GM12878 (cell line): ENCODE data around the gene PRDM16. TPM values are rescaled to one million over a fixed set of nuclear protein-coding genes. Genes with fewer than 3 reads are reported as not detected.

Experiments
- ATAC-seq: fragments of 200-7000 bp; cut with Tn5 transposase; 3 replicates; pipeline ENCODE4 v1.9.1; 2020; ENCODE audit warnings: mild to moderate bottlenecking, moderate library complexity
- BruUV-seq: library from RNA; stranded (reverse); fragments of 400-500 nt; replicated peaks from 2 replicates; lab custom pipeline; 2021; lab: Mats Ljungman, UMichigan
- CTCF ChIA-PET: fragments of 300-600 bp; sonication (Branson Sonifier 250); formaldehyde crosslinking; extraction: SDS; loops from one replicate; lab custom pipeline; 2021; ENCODE audit warnings: inconsistent platforms; lab: Yijun Ruan, JAX
- POLR2A ChIA-PET: fragments of 350-600 bp; formaldehyde crosslinking; extraction: SDS; loops from one replicate; lab custom pipeline; 2021; ENCODE audit warnings: inconsistent platforms; lab: Charles Lee
- RAD21 ChIA-PET: fragments of 300-600 bp; sonication (Branson Sonifier 250); formaldehyde crosslinking; loops from one replicate; lab custom pipeline; 2023; ENCODE audit warnings: antibody characterized with exemption; ENCODE audit not compliant: unreplicated experiment; lab: Charles Lee
- SMC1A ChIA-PET: fragments of 300-600 bp; sonication (Branson Sonifier 250); formaldehyde crosslinking; loops from one replicate; lab custom pipeline; 2023; ENCODE audit not compliant: unreplicated experiment, uncharacterized antibody; lab: Charles Lee
- DNase-seq: peaks from one replicate; pipeline ENCODE4 v3.0.0-alpha.2; 2011; ENCODE audit warnings: low read depth, low spot score
- FAIRE-seq: peaks from 3 replicates; lab custom pipeline; 2011; peaks lifted over from hg19 to GRCh38; lab: Jason Lieb, UNC
- H2AFZ ChIP-seq: 2 replicates; pipeline ENCODE4 v1.6.0; 2011; ENCODE audit warnings: low read depth, low read length, control low read depth; ENCODE audit not compliant: control insufficient read depth
- H3K27ac ChIP-seq: 2 replicates; pipeline ENCODE4 v1.5.1; 2011; ENCODE audit warnings: control low read depth; ENCODE audit not compliant: control insufficient read depth, insufficient read depth
- H3K27me3 ChIP-seq, 2 experiments: replicated peaks in 1 of 2; 2 replicates each; pipeline versions ENCODE4 v1.6.0 to v1.6.1; 2011; ENCODE audit warnings: low read length in 1 of 2; ENCODE audit not compliant: control insufficient read depth in 2 of 2, insufficient read depth in 2 of 2
- H3K36me3 ChIP-seq, 2 experiments: 2 replicates each; pipeline ENCODE4 v1.5.1; 2011; ENCODE audit warnings: low read length in 1 of 2; ENCODE audit not compliant: control insufficient read depth in 2 of 2, insufficient read depth in 2 of 2
- H3K4me1 ChIP-seq: 2 replicates; pipeline ENCODE4 v1.6.1; 2011; ENCODE audit warnings: mild to moderate bottlenecking, low read length, moderate library complexity, mixed read lengths; ENCODE audit not compliant: control insufficient read depth, insufficient read depth
- H3K4me2 ChIP-seq: 2 replicates; pipeline ENCODE4 v1.6.0; 2011; ENCODE audit warnings: control low read depth; ENCODE audit not compliant: control insufficient read depth, insufficient read depth
- H3K4me3 ChIP-seq: fragments of 200-600 bp; sonication (generic); 2 replicates; pipeline ENCODE4 v1.5.1; 2016
- H3K79me2 ChIP-seq: 2 replicates; pipeline ENCODE4 v1.6.0; 2011; ENCODE audit warnings: low read length; ENCODE audit not compliant: control insufficient read depth, insufficient read depth
- H3K9ac ChIP-seq: 2 replicates; pipeline ENCODE4 v1.8.0; 2011; ENCODE audit warnings: low read length, control low read depth, mixed read lengths; ENCODE audit not compliant: control insufficient read depth, insufficient read depth
- H3K9me3 ChIP-seq: replicated peaks from 3 replicates; pipeline ENCODE4 v1.5.1; 2011; ENCODE audit warnings: mild to moderate bottlenecking, low read length; ENCODE audit not compliant: control insufficient read depth, insufficient read depth
- H4K20me1 ChIP-seq: 2 replicates; pipeline ENCODE4 v1.6.0; 2011; ENCODE audit not compliant: control insufficient read depth, insufficient read depth
- BACH1 ChIP-seq: fragments of 450-650 bp; IDR thresholded peaks from 2 replicates; pipeline ENCODE4 v1.6.1; 2017; ENCODE audit warnings: mild to moderate bottlenecking, borderline replicate concordance
- BCL11A ChIP-seq: IDR thresholded peaks from 2 replicates; pipeline ENCODE4 v1.6.1; 2011; ENCODE audit warnings: low read depth, low read length
- HCFC1 ChIP-seq: fragments of 150-350 bp; IDR thresholded peaks from 2 replicates; pipeline ENCODE4 v1.6.1; 2014; ENCODE audit warnings: low read length
- IKZF2 ChIP-seq, 2 experiments: fragments of 450-650 bp; IDR thresholded peaks; 2 replicates each; pipeline ENCODE4 v1.6.1; 2017; ENCODE audit warnings: mild to moderate bottlenecking in 2 of 2, moderate library complexity in 2 of 2
- MEF2B ChIP-seq: fragments of 450-650 bp; IDR thresholded peaks from 2 replicates; pipeline ENCODE4 v1.6.1; 2018; ENCODE audit warnings: mild to moderate bottlenecking, moderate library complexity; ENCODE audit not compliant: partially characterized antibody, poor library complexity, severe bottlenecking
- MTA2 ChIP-seq: fragments of 450-650 bp; IDR thresholded peaks from 2 replicates; pipeline ENCODE4 v1.6.1; 2016; ENCODE audit warnings: low read depth, mild to moderate bottlenecking, moderate library complexity
- NBN ChIP-seq: fragments of 450-650 bp; IDR thresholded peaks from 2 replicates; pipeline ENCODE4 v1.6.1; 2016
- NKRF ChIP-seq: fragments of 450-650 bp; conservative IDR thresholded peaks from 2 replicates; pipeline ENCODE4 v1.6.1; 2017; ENCODE audit warnings: mild to moderate bottlenecking, moderate library complexity
- NRF1 ChIP-seq: conservative IDR thresholded peaks from 2 replicates; pipeline ENCODE4 v1.6.1; 2011; ENCODE audit warnings: mild to moderate bottlenecking, low read depth, low read length, improper control_type of control experiment
- POLR2AphosphoS2 ChIP-seq: IDR thresholded peaks from 2 replicates; pipeline ENCODE4 v1.6.1; 2011; ENCODE audit warnings: low read depth, mild to moderate bottlenecking, low read length, improper control_type of control experiment, moderate library complexity
- REST ChIP-seq: IDR thresholded peaks from 2 replicates; pipeline ENCODE4 v1.6.1; 2012; ENCODE audit warnings: mild to moderate bottlenecking, low read depth, low read length
- SMC3 ChIP-seq: IDR thresholded peaks from 2 replicates; pipeline ENCODE4 v1.6.1; 2011; ENCODE audit warnings: low read length, improper control_type of control experiment, borderline replicate concordance
- STAT3 ChIP-seq: IDR thresholded peaks from 2 replicates; pipeline ENCODE4 v1.6.1; 2011; ENCODE audit warnings: low read depth, low read length, improper control_type of control experiment
- TCF12 ChIP-seq: IDR thresholded peaks from 2 replicates; pipeline ENCODE4 v1.6.1; 2011; ENCODE audit warnings: low read depth, mild to moderate bottlenecking, low read length
- ZBTB33 ChIP-seq: fragments of 450-650 bp; IDR thresholded peaks from 2 replicates; pipeline ENCODE4 v1.6.1; 2017; ENCODE audit warnings: mild to moderate bottlenecking
- WGBS: methylation state at CpG from one replicate; pipeline ENCODE4 v1.1.6; 2016; ENCODE audit warnings: low lambda C conversion rate; ENCODE audit not compliant: insufficient replicate concordance, insufficient coverage; ENCODE audit errors: missing lambda C conversion rate; 5-methylcytosine and 5-hydroxymethylcytosine counted together
- in situ Hi-C: fragments of 300-500 bp; cut with MboI; formaldehyde crosslinking; loops from 9 replicates; pipeline ENCODE4 v1.14.3; 2018; ENCODE audit warnings: mixed read lengths
- intact Hi-C: fragments of 100-400 bp; cut with micrococcal nuclease; formaldehyde crosslinking; loops from one replicate; pipeline ENCODE4 v1.14.2; 2022; ENCODE audit not compliant: unreplicated experiment
- polyA plus RNA-seq, 11 experiments: library from polyadenylated mRNA; depleted of rRNA in 4 of 11; unstranded in 6 of 11; stranded (reverse) in 5 of 11; fragments of >200 nt; fragmentation: Nextera tagmentation in 4 of 11; fragmentation: Illumina TruSeq in 1 of 11; extraction: Ambion mirVana in 4 of 11; extraction: Trizol in 1 of 11; gene quantifications; 1 replicate in 1 of 11; 2 replicates in 10 of 11; pipeline versions ENCODE4 v1.2.1 to v1.2.3, GENCODE V29; 2011 to 2016; ENCODE audit warnings: inconsistent platforms in 2 of 11, missing spikeins in 2 of 11, low read depth in 1 of 11
- total RNA-seq, 4 experiments: library from RNA; depleted of rRNA in 3 of 4; stranded (reverse); fragments of >200 nt in 3 of 4; fragmentation: Illumina TruSeq in 1 of 4; extraction: Trizol in 1 of 4; gene quantifications; 2 replicates each; pipeline versions ENCODE4 v1.2.1 to v1.2.3, GENCODE V29; 2013 to 2021

The PRDM16 gene
- total and polyA plus RNA-seq, 10 of the 15 experiments (the other 5 are each of a cell fraction or from before 2014, with no cell fraction given), result 0.03 TPM; not detected in 9

- TF ChIP-seq POLR2AphosphoS2 (no peak), SMC3 (no peak), IKZF2 (IDR thresholded peaks at IDR 0.05) (no peak), NKRF (no peak), MTA2 (no peak), TCF12 (no peak)
These were observed 364.1 kb downstream of the PRDM16 start (continued) for GRCh38 chr1:3433076-3433475.

- no peak overlapping the region for H2AFZ ChIP-seq
- ATAC-seq, result no peak
- H3K27ac ChIP-seq, result no peak overlapping the region
- no TSS peak for BruUV-seq
- in situ Hi-C loops (loop anchor here (10.0 kb wide), 1 partner anchor 59 kb away; no protein-coding TSS in a partner anchor), intact Hi-C loops (no loop called here)
- FAIRE-seq, result no peak
- H3K4me3 ChIP-seq, result no peak overlapping the region
- no peaks in the 10 kb centered on the region for H3K9me3 ChIP-seq
- RAD21 ChIA-PET, result no interaction called here
- H3K36me3 ChIP-seq, result no peaks in the 10 kb centered on the region
- H3K4me1 ChIP-seq, result no peaks in the 10 kb centered on the region
- no peaks in the 10 kb centered on the region for H4K20me1 ChIP-seq
- DNase-seq, result no peak
- POLR2A ChIA-PET, result no interaction called here
- SMC1A ChIA-PET, result no interaction called here
- H3K4me2 ChIP-seq, result no peak overlapping the region
- no peak overlapping the region for H3K9ac ChIP-seq
- CTCF ChIA-PET, result no interaction called here
- WGBS, result 64% methylated on average over 31 of the region's 31 CpGs
- no peaks in the 10 kb centered on the region for H3K27me3 ChIP-seq
- no peaks in the 10 kb centered on the region for H3K79me2 ChIP-seq
- no peak for TF ChIP-seq BCL11A
- TF ChIP-seq BACH1, result no peak
- no peak for TF ChIP-seq NBN
- TF ChIP-seq HCFC1, result no peak
- TF ChIP-seq REST, result no peak
- TF ChIP-seq NRF1, result no peak
- TF ChIP-seq MEF2B, result no peak
- no peak for TF ChIP-seq ZBTB33
- TF ChIP-seq STAT3, result no peak
These were observed 364.8 kb downstream of the PRDM16 start for GRCh38 chr1:3433596-3434320.
